Brain pericyte (primary cell): ENCODE measurements around the gene ALKBH1.

Source experiments
- DNase-seq: peaks from one replicate; pipeline ENCODE4 v3.0.0-alpha.2; 2012; ENCODE audit warnings: low read depth, low spot score

The ALKBH1 gene

DNA sequence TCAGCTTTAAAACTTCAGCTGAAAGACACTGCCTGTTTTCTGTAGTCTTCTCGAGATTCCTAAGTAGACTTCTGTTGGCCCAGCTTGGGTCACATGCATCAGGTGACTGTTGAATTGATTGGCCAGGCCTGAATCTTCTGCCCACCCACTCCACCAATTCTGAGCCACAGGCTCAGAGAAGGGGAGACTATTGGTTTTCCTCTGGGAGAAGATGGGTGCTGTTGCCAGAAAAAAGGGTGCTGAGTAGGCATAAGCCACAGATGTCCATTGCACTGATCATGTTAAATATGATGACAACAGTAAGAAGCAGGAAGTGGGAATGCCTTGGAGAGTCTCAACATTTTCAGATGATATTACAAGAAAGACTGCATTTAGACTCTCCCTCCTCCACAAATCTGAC lies 84.6 kb downstream of the ALKBH1 start:
- DNase-seq, result no peak
